Fibroblast of skin of back (primary cell): ENCODE measurements around the gene CADPS2.

Experiments used
- DNase-seq: peaks from one replicate; pipeline ENCODE4 v3.0.0-alpha.2; 2013

CADPS2 gene

DNA sequence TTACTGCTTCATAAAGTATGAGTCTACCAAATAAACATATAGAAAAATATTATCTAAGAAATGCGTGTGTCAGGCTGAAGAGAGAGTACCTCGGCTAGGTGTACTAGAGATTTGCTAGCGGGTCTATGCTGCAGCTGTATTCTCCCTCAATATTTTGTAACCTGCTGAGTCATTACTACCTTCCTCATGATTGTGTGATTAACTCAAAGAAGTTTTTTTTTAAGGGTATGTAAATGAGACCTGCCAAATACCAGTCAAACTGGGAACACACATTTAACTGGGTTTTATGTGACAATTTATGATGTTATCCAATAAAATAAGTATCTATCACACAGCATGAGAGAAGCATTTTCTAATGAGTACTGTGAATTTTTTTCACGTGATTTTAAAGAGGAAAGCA lies 367.8 kb downstream of the CADPS2 start:
- no peak for DNase-seq

DNA sequence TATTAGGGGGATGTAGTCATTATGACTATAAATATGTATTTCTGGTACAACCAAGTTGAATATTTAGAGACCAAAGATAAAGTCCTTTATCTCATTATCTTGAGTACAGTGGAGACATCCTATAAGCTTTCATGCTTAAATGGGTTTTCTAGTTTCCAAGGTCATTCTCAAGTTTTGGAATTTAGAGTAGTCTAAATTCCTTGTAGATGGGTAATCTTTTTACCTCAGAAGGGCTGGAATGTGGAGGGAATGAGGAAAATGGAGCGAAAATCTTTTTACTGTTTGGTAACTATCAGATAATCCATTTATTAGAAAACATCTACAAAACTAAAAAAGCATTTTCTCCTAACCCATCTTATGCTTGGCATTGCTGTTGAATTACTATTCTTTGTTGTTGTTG lies 368.7 kb downstream of the CADPS2 start:
- DNase-seq: no peak

DNA sequence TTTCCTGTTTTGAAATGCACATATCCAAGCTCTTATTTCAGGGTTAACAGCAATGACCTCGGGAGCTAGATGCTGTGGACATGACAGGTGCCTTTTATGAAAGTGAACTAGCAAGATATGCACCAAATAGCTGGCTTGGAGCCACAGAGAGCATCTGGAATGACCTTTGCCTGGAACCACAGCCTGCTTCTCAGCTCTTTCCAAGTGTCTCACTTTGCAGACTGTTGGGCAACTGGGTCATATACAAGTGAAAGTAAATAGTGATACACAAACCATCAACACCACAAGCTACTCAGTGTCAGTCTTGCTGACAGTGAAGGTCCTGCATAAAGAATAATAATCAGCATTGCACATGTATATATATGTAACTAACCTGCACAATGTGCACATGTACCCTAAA lies 370.9 kb downstream of the CADPS2 start:
- no peak for DNase-seq

DNA sequence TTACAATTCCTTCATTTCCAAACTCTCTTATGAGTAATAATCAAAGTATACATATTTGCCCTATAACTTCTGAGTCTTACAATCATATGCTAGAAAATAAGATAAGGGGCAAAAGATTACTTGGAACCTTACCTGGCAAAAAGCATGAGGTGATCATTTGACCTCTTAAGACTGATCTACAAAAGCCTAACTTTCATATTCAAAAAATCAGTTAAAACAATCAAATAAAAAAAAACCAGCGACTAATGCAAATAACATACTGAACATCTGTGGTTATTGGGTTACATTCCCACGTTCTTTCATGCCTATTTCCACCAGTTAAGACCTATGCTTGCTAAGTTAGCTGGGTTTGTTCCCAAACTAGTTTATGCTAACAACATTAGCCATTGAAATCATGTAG lies 375.0 kb downstream of the CADPS2 start:
- no peak for DNase-seq

DNA sequence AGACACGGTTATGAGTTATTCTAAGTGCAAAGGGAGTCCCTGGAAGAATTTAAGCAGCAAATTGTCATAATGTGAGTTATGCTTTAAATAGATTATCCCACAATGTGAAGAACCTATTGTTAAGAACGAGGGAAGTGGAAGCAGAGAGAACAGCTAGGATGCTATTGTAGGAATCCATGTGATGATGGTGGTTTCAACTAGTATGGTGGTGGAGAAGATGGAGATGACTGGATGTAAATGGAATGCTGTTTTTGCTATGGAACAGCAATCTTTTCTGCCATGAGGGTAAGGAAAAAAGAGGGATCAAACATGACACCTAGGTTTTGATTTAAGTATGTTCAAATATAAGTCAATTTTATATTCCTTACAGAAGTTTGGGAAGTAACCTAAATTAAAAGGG lies 378.7 kb downstream of the CADPS2 start:
- DNase-seq: no peak

DNA sequence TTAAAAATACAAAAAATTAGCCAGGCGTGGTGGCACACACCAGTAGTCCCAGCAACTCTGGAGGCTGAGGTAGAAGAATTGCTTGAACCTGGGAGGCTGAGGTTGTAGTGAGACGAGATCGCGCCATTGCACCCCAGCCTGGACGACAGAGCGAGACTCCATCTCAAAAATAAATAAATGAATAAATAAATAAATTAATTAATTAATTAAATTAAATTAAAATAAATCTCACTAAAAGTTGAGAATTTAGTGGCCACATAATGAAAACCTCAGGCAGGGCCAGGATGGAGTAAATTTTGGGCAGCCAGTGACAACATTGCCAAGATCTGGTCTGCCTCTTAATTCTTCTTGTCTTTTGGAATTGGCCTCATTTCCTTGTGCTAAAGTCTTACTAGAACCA lies 394.3 kb downstream of the CADPS2 start:
- DNase-seq: no peak

DNA sequence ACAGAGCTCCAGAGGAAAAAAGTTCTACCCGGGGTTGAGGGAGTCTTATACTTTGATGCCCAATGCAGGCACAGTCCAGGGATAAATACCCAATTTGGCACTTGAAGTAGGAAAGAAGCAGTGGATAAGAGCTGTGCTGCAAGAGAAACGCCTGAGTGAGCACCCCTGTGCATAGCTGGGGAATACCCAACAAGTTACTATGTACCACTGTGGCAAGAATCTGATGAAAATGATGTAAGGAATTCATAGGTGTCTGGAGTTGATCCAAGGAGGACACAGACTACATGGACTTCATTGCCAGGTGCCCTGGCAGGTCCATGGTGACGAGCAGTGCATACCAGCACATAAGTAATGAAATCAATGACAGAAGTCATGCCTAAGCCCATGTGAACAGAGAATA lies 398.0 kb downstream of the CADPS2 start:
- DNase-seq: no peak

DNA sequence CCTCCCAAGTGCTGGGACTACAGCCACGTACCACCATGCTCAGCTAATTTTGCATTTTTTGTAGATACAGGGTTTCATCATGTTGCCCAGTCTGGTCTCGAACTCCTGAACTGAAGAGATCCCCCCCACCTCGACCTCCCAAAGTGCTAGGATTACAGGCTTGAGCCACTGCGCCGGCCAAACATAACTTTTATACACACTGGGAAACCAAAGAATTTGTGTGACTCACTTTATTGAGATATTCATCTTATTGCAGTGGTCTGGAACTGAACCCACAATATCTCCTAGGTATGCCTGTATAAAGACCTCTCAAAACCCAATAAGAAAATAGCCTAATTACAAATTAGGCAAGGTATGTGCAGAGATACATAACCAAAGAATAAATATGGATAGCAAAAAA lies 399.1 kb downstream of the CADPS2 start:
- DNase-seq: no peak

DNA sequence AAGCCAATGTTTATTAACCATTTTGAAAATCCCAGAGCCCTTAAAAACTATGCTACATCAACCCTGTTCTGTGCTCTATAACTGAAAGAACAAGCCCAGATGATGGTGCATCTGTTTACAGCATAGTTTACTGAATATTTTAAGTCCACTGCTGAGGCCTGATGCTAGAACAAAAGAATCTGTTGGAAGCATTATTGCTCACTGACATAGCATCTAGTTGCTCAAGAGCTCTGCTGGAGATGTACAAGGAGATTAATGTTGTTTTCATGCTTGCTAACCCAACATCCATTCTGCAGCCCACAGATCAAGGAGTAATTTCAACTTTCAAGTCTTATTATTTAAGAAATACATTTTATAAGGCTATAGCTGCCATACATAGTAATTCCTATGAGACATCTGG lies 400.4 kb downstream of the CADPS2 start:
- DNase-seq: no peak

DNA sequence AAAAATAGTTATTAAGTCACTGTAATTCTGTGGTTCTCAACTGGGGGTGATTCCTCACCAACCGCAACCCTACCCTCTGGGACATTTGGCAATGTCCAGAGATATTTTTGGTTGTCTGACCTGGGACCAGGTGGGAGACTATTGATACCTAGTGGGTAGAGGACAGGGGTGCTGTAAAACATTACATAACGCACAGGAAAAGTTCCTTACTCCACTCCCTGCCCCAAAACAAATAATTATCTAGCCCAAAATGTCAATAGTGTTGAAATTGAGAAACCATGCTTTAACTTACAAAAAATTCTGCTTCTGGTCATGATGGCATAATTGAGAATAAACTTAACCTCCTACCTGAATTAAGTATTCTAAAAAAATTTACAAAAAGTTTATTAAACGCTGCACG lies 404.0 kb downstream of the CADPS2 start:
- DNase-seq: no peak

DNA sequence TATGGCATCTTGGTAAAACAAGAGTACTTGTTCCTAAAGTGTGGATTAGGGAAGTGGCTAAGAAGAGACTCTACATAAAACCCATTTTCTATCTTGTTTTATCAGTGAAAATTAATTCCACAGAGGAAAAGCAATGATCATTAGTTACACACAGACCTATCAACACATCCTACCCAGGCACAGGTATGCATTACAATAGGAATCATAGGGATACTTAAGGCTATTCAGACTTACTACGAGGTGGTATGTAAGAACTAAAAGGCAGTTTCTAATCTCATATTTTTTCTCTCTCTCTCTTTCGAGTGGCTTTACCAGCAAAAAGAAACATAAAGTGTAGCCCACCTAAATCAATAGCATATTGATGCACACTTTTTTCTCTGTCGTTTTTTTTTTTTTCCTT lies 415.4 kb downstream of the CADPS2 start:
- DNase-seq: no peak

DNA sequence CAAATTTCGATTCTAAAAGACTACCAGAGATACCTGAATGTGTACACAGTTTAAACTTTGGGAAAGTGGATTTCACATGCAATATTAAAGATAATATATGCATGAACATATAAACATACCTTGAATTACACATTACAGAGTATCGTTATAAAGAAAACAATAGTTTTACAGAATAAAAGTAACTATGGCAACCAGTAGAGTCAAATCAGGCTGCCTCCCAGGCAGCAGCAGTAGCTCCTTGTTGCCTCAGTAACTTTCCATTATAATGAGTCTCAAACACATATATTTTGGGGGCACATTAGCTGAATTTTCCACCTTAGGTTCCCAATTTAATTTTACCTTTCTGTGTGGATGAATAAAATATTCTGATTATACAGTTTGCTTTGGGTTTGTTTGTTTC lies 417.3 kb downstream of the CADPS2 start:
- DNase-seq: no peak

DNA sequence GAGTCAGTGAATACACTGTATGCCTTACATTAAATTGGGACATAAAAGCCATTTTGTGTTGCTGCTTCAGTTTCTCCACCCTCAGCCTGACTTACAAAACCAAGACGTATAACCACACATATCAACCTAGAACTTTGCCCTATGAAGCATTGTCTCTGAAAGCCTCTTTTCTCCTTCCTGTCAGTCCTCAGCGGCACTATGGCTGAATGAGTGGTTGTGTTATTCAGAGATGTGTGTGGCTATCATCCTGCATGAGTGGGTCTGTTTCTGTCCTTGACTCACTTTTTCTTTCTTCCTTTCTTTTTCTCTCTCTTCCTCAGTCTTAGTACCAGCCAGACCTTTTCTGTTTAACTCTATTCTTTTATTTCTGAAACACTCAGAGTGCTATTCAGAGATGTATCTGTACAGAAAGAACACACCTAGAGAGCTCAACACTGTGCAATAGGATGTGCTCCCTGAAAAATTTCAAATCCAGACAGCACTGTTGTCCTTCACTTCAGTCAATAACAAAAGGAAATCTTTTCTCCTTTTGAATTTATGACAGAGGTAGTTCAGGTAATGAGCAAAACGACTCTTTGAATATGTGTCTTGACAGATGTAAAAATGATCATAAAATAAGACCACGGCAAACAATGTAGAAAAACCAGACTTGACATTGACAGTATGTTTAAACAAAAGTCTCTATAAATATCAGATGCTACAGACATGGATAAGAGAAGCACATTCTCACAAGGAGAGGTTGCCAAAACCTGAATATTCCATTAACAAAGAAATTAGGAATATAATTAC lies 418.4 kb downstream of the CADPS2 start:
- no peak for DNase-seq

DNA sequence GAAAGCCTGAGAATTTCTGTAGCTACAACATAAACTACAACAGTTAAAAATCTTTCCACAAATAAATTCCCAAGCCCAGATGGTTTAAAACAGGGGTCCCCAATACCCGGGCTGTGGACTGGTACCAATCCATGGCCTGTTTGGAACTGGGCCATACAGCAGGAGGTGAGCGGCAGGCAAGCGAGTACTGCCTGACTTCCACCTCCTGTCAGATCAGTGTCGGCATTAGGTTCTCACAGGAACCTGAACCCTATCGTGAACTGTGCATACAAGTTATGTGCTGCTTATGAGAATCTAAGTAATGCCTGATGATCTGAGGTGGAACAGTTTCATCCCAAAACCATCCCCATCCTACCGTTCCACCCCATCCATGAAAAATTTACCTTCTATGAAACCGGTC lies 421.0 kb downstream of the CADPS2 start:
- DNase-seq: no peak

DNA sequence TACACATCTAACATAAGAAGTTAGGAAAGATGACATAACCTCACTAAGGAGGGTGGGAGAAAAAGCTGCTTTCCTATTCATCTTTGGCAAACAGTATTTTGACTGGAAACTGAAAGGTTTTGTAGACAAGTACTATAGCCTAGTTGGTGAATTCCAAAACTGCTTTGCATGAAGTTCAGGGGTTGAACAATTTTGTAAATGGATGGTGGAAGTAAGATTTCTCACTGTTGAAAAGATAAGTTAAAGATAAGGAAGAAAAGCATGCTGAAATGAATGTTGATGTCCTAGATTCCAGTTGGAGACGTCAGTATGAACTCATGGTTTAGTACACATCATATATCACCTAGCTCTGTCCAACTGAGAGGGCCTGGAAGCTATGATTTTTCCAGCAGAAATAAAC lies 422.6 kb downstream of the CADPS2 start:
- no peak for DNase-seq

DNA sequence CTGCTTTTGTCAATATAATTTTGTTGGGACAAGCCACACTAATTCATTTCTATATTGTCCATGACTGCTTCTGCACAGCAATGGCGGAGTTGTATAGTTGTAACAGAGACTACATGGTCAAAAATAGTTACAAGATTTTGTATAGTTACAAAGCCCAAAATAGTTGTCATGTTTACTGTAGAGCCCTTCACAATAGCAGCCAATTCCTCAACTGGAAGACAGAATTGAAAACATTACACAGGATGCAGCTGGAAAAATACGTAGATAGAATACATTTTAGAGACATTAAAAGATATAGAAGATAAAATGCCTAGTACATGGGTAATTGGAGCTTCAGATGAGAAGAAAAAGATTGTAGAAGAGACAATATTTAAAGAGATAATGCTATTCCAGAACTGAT lies 425.3 kb downstream of the CADPS2 start:
- DNase-seq: no peak

DNA sequence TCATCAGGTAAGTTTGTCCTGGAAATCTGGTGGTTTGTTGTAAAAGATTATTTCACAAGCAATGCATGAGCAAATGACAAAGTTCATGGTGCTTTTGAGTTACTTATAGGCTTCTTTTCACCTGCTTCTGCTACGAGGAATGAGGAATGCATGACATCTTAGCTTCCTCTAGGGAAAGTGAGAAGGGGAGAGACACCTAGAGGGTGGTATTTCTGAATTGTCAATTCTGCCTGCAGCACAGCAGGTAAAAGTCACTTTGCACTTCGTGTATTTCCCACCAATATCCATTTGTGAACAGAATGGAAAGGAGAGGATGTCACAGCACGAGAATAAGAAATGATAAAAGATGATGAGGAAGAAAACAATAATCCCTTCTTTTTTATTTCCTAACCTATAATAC lies 428.3 kb downstream of the CADPS2 start:
- DNase-seq: no peak

DNA sequence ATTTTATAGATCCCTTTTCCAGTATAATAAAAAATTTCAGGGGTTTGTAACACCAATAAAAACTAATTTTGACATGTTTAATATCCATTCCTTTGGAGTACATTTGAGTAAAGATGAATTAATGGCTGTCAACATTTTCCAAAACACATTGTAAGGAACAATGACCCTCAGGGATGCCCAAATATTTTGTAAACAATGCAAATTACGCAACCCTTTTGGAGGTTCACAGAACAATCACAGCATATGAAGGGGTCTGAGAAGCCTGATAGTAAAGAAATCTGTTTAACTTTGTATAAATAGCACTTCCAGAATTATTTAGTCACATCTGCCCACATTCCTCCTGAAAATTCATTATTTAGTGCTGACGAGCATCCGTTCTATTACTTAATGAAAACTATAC lies 428.9 kb downstream of the CADPS2 start:
- no peak for DNase-seq

DNA sequence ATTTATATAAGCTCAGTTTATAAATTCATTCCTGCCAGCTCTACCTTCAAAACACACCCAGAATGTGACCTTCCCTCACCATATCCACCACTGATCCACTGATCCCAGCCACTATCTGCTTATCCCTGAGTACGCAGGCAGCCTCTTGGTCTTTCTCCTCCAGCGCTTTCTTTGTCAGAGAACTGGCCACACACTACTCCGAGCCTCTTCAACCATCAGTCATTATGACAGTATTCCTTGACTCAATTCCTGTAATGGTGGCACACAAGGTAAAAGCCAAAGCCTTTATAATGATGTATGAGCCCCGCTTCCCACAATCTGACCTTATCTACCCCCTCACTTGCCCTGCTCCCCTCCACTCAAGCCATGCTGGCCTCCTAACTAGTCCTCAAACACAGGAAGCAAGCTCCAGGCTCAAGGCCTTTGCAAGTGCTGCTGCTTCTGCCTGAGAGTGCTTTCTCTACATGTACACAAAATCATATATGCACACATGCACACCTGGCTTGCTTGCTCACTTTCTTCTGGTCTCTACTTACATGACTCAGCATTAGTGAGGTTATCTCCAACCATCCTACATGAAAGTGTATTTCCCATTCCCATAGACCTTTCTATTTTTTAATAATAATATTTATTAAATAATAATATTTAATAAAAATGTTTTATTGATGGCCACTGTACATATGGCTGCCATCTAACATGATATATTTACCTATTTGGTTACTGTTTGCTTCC lies 431.3 kb downstream of the CADPS2 start:
- no peak for DNase-seq

DNA sequence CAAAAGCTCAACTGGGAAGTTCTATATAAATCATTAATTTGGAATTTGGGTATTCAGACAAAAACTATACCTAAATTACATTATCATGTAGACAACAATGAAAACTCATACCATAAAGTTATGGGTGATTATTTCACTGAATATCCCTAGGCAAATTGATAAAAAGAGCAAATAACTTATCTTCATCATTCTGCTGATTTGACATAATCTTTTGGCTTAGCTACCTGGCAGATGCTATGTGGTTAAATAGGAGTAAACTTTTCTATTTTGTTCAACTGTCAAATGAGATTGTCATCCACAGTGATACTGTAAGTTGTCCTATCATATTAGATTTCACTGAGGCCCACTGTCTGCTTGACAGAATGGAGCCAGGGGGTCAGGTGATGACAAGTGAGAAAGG lies 432.8 kb downstream of the CADPS2 start:
- no peak for DNase-seq

DNA sequence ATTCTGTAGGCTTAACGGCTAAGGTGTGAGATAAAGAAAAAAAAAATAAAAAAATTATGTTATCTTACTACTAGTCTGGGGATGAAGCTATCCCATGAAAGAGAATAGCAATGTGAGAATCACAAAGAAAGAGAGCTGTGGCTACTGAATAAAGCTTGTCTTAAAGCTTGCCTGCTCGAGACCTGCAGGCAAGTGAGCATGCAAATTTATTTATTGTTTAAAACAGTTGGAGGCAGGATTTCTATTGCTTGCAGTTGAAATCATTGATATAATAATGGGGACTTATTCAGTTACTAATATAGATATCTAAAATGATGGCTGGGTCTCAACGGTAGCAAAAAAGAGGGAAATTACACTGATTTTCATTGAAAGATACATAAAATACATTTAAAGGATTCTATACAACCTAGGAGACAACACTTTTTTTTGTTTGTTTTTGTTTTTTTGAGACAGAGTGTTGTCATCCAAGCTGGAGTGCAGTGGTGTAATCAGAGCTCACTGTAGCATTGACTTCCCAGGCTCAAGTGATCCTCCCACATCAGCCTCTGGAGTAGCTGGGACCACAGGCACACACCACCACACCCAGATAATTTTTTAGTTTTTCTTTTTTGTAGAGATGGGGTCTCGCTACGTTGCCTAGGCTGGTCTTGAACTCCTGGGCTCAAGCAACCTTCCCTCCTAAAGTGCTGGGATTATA lies 437.2 kb downstream of the CADPS2 start:
- DNase-seq: no peak

DNA sequence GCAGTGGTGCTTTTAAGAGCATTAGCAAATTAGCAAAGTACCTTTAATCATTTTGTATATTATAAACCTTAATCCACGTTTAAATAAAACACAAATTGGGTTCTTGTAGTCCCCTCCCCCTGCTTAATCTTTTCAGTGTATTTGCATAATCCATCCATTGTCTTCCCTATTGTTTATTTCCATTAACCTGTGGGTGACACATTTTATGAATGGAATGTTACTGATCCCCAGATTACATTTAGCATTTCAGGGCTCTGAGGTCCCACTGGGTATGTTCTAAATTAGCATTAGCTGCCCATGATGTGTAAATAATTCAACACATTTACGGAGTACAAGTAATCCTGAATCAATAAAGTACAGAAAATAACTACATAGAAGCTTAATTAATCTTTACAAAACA lies 443.3 kb downstream of the CADPS2 start:
- DNase-seq: no peak

DNA sequence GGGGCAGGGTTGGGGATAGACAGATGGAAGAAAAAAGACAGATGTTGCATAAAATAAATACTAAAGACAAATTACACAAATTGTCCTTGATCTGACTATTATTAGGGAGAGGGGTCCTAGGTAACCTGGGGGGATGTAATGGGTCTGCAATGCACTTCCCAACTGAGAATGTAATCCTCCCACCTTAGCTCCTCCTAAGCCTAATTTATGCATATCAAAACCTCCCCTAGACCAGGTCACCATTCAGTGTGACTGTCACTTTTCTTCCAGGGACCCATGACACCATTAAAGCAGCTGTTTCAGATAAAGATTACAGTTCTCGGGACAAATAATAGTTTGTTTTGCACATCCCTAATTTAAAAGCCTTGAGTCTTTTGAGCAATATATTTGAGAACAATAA lies 447.8 kb downstream of the CADPS2 start:
- no peak for DNase-seq

DNA sequence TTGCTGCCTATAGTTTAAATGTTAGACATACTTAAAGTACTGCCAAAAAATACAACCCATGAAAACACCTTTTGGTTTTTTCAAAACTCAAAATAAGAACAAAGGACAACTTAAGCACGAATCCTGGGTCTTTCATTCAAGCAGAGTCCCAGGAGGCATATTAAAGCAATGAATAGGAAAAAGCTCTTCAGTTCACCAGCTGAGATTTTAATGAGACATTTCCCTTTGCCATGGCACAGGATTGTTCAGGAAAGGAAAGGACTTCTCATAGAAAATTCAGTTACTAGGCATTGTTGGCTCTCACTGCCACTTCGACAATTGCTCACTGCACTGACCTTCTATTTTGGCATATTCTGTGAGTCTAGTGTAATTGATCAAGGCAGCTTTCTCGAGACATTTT lies 448.3 kb downstream of the CADPS2 start:
- DNase-seq: no peak
